Measurements from ENCODE around the gene RNASE12. TPM values are rescaled to one million over a fixed set of nuclear protein-coding genes. Genes with fewer than 3 reads are reported as not detected.
A peak's percentile ranks its signal among the peaks of the same experiment; 100 is the strongest.
"Not testable (repeated sequence)": the region's sequence is repeated elsewhere in the genome, so short reads cannot be mapped to it uniquely, and the experiment has no call there.

The RNASE12 gene
- total and polyA plus RNA-seq, 2 donors: not detected

- Histone ChIP-seq H3K27ac (ENCODE audit: low read depth) (no peak overlapping the region), H3K36me3 (ENCODE audit: insufficient read depth) (no peaks in the 10 kb centered on the region)
- 63% methylated on average over 2 of the region's 2 CpGs for WGBS
Observed at GRCh38 chr14:20620798-20621478, 29.8 kb upstream of the RNASE12 start.

GRCh38 chr14:20619688-20620087 is 28.5 kb upstream of the RNASE12 start:
- not testable (repeated sequence) for H3K4me1 ChIP-seq (ENCODE audit: insufficient read depth); H3K36me3 ChIP-seq (ENCODE audit: insufficient read depth); H3K4me3 ChIP-seq (ENCODE audit: low read depth, low read length); H3K27ac ChIP-seq (ENCODE audit: low read depth); DNase-seq (ENCODE audit: extremely low spot score)
- 88% methylated on average over 6 of the region's 6 CpGs for WGBS

More at GRCh38 chr14:20620798-20621478, 29.8 kb upstream of the RNASE12 start:
- Histone ChIP-seq H3K4me3 (ENCODE audit: low read depth, low read length) (no peak overlapping the region), H3K4me1 (ENCODE audit: insufficient read depth) (no peaks in the 10 kb centered on the region)
- no peak for DNase-seq (ENCODE audit: extremely low spot score)

DNA sequence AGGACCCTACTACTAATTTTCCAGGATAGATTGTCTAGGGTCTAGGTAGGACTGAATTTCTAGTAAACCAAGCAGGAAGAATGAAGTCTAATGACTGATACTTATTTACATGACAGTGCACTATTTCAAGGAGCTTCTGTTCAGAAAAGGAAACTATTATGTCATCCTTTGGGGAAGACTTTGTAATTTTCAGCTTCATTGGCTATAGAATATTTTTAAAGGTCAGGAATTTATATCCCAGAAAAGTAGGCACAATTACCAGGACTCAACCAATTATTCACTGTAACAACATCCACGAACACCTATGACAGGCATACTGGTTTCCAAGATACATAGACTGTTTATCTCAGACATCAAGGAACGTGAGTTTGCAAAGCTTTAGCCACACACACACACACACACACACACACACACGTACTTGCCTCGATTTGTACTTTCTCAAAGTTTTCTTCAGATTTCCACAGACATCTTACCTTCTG is 27.1 kb upstream of the RNASE12 start:
- Histone ChIP-seq H3K4me3 (ENCODE audit: low read depth, low read length) (no peak overlapping the region), H3K4me1 (ENCODE audit: insufficient read depth) (no peaks in the 10 kb centered on the region), H3K36me3 (ENCODE audit: insufficient read depth) (no peaks in the 10 kb centered on the region), H3K27ac (ENCODE audit: low read depth) (no peak overlapping the region)
- WGBS: 47% methylated on average over 4 of the region's 4 CpGs
- DNase-seq (ENCODE audit: extremely low spot score): no peak

- WGBS: 83% methylated on average over 12 of the region's 12 CpGs
- no peak for DNase-seq (ENCODE audit: extremely low spot score)
- H3K4me1 ChIP-seq (ENCODE audit: insufficient read depth): no peaks in the 10 kb centered on the region
- H3K4me3 ChIP-seq (ENCODE audit: low read depth, low read length): no peak overlapping the region
- H3K27ac ChIP-seq (ENCODE audit: low read depth): no peak overlapping the region
- H3K36me3 ChIP-seq (ENCODE audit: insufficient read depth): no peaks in the 10 kb centered on the region
Observed at GRCh38 chr14:20617138-20618003, 26.2 kb upstream of the RNASE12 start.

- H3K4me1 ChIP-seq (ENCODE audit: insufficient read depth): no peaks in the 10 kb centered on the region
- no peak for DNase-seq (ENCODE audit: extremely low spot score)
- no peak overlapping the region for H3K4me3 ChIP-seq (ENCODE audit: low read depth, low read length)
- no peaks in the 10 kb centered on the region for H3K36me3 ChIP-seq (ENCODE audit: insufficient read depth)
- 84% methylated on average over 5 of the region's 5 CpGs for WGBS
- no peak overlapping the region for H3K27ac ChIP-seq (ENCODE audit: low read depth)
Observed at GRCh38 chr14:20615996-20616395, 24.8 kb upstream of the RNASE12 start.

DNA sequence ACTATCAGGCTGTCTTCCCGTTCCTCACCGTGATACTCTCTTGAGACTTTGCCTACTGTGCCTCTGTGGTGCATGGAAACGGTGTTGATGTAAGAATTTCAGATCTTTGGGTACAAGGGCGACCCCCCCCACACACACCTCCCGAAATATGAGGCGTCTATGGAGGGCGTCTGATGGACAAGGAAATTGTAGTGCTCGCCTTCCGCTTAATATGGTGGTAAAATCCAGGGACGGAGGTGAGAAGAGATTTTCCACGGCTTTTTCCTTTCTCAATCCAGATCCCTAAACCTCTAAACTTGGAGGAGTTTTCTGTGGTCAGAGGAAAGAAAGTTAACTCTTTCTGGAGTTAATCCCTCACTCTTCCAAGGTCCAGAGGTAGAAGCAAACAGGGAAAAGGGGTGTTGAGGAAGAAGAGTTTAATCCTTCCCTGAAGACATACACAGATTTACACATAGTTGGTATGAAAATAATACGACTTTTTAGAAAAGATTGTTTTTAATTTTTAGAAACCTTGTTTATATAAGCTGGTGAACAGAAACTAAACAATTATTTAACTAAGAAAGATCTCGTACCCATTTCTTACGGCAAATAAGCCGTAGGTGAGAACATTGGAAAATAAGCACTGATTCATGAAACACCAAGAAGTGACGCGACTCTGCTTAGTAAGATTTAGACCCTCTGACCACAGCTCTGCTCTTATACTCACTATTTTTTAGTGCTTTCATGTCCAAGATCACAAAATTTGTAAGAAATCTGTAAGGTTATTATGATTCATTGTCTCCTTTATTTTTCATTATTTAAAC is 23.1 kb upstream of the RNASE12 start:
- no peaks in the 10 kb centered on the region for H3K36me3 ChIP-seq (ENCODE audit: insufficient read depth)
- peak overlapping the region; percentile 33 for H3K4me3 ChIP-seq (ENCODE audit: low read depth, low read length)
- no peak for DNase-seq (ENCODE audit: extremely low spot score)
- WGBS: 7% methylated on average over 17 of the region's 17 CpGs
- no peaks in the 10 kb centered on the region for H3K4me1 ChIP-seq (ENCODE audit: insufficient read depth)
- H3K27ac ChIP-seq (ENCODE audit: low read depth): peak overlapping the region; percentile 55

DNA sequence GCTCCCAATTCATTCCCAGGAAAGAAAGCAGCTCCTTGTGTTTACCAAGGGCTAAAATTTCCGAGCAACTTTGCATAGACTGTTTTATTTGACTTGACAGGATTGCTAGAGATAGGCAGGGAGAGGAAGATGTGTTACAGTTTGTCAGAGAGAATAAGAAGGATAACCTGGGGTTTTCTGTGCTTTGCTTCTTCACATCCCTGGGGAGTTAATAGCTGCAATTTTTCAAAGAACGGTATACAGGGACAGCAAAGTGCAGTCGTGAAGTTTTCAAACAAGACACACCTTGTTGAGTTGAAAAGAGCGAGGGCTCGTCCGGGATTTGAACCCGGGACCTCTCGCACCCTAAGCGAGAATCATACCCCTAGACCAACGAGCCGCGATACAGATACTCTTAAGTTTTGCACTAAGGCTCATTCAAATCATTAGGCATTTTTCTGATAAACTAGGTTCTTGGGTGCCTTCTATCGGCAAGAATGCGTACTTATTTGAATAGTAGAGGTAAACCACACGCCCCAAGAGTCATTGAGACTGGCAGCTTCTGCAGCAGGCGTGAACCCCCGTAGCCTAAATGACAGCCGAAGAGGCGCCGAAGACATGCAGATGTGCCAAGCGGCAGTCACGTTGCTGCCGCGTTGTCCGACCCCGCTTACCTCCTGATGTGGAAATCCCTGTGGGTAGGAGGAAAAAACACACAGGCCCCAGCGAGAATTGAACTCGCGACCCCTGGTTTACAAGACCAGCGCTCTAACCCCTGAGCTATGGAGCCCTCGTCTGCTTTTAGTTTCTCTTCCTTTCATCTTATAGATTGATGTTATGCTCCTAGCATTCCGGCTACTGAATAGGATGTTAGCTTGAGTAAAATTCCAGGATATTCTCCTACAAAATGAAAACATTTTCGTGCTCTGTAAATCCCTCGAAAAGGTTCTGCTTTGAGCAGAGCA is 22.2 kb upstream of the RNASE12 start:
- under 1% methylated on average over 34 of the region's 34 CpGs for WGBS
- peak; percentile 95 for DNase-seq (ENCODE audit: extremely low spot score)
- Histone ChIP-seq H3K36me3 (ENCODE audit: insufficient read depth) (no peaks in the 10 kb centered on the region), H3K27ac (ENCODE audit: low read depth) (peak overlapping the region; percentile 55), H3K4me3 (ENCODE audit: low read depth, low read length) (peak overlapping the region; percentile 33), H3K4me1 (ENCODE audit: insufficient read depth) (no peaks in the 10 kb centered on the region)

DNA sequence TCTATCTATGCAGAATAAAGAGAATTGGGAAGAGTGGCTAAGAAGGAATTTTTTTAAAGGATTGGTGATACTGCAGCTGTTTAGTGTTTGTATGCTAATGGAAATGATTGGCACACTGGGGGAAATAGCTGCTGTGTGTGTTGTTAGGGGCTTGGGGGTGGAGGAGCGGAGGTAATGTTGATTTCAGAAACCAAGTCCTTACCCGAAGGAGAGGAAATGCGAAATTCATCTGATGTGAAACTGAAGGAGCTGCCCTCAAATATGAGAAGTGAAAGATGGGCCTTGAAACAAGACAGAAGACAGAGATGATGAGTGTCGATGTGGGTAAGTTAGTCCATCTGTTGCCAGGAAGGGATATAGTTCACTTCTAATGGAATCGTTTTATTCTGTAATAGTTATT is 21.2 kb upstream of the RNASE12 start:
- no peaks in the 10 kb centered on the region for H3K4me1 ChIP-seq (ENCODE audit: insufficient read depth)
- 39% methylated on average over 5 of the region's 5 CpGs for WGBS
- no peak overlapping the region for H3K27ac ChIP-seq (ENCODE audit: low read depth)
- H3K36me3 ChIP-seq (ENCODE audit: insufficient read depth): no peaks in the 10 kb centered on the region
- no peak for DNase-seq (ENCODE audit: extremely low spot score)
- no peak overlapping the region for H3K4me3 ChIP-seq (ENCODE audit: low read depth, low read length)

DNA sequence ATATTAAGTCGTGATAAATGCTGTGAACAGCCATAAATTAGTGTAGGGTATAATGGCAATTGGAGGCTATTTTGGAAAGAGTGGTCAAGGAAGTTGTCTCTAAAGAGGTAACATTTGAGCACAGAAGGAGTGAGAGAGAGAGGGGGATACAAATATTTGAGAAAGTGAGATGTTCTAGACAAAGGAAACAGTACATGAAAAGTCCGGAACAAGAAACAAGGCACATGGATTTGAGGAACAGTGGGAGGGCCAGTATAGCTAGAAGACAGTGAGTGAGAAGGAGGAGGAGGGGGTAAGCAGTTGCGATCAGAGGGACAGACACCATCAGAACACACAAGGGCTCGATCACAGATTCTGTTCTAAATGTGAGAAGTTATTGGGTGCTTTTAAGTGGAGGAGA is 20.1 kb upstream of the RNASE12 start:
- H3K4me3 ChIP-seq (ENCODE audit: low read depth, low read length): no peak overlapping the region
- DNase-seq (ENCODE audit: extremely low spot score): no peak
- 64% methylated on average over 4 of the region's 4 CpGs for WGBS
- H3K4me1 ChIP-seq (ENCODE audit: insufficient read depth): no peaks in the 10 kb centered on the region
- H3K27ac ChIP-seq (ENCODE audit: low read depth): no peak overlapping the region
- H3K36me3 ChIP-seq (ENCODE audit: insufficient read depth): no peaks in the 10 kb centered on the region

DNA sequence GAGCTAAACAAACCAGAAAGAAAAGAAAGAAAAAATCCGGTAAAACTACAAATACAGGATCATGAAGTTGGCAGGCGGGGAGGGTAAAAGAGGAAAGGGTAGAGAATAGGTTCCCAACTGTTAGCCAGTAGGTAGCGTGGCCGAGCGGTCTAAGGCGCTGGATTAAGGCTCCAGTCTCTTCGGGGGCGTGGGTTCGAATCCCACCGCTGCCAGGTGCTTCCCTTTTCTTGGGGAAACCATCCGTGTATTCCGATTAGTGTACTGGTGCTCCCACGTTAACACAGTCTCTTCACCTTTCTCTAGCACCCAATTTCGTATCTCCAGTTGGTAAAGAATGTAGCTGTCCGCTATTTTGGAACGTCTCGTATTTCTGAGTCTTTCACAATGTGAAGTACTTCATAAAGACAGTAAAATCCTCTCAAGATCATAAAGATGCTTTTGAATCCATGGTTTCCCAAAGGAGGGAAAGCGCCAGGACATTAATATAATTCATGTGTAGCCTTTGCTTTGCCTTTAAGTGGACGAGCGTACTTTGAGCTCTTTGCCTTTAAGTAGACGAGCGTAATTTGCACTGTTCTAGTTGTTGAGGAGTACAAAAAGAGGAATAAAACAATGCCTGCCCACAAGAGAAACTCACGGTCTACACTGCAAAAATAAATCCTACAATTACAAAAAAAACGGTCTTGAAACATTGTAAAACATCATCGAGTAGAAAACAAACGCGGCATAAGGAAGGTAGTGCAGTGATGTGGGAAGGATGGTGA is 19.0 kb upstream of the RNASE12 start:
- peak; percentile 71 for DNase-seq (ENCODE audit: extremely low spot score)
- no peak overlapping the region for H3K27ac ChIP-seq (ENCODE audit: low read depth)
- 4% methylated on average over 27 of the region's 27 CpGs for WGBS
- no peaks in the 10 kb centered on the region for H3K4me1 ChIP-seq (ENCODE audit: insufficient read depth)
- peak overlapping the region; percentile 74 for H3K4me3 ChIP-seq (ENCODE audit: low read depth, low read length)
- H3K36me3 ChIP-seq (ENCODE audit: insufficient read depth): no peaks in the 10 kb centered on the region

- Histone ChIP-seq H3K27ac (ENCODE audit: low read depth) (peak overlapping the region; percentile 62), H3K36me3 (ENCODE audit: insufficient read depth) (no peaks in the 10 kb centered on the region), H3K4me3 (ENCODE audit: low read depth, low read length) (peak overlapping the region; percentile 74), H3K4me1 (ENCODE audit: insufficient read depth) (no peaks in the 10 kb centered on the region)
- DNase-seq (ENCODE audit: extremely low spot score): peak; percentile 87
- WGBS: under 1% methylated on average over 44 of the region's 44 CpGs
Observed at GRCh38 chr14:20609215-20610001, 18.2 kb upstream of the RNASE12 start.
